ENCODE measurements around the gene FBXO27. TPM values are rescaled to one million over a fixed set of nuclear protein-coding genes. Genes with fewer than 3 reads are reported as not detected.

FBXO27 gene
- total RNA-seq, 2 experiments from 2014 or later, result 1.9 to 2.3 TPM

GRCh38 chr19:39046037-39046821 lies 13.9 kb upstream of the FBXO27 start:
- intact Hi-C loops (cut with micrococcal nuclease), result no loop called here
- CTCF ChIA-PET, result interaction anchor here (1.0 to 1.1 kb wide), 2 partner anchors 8 to 69 kb away, joined by 3 read pairs; no protein-coding TSS in a partner anchor
- Mint-ChIP-seq H3K4me1 (ENCODE audit: low read depth) (no peaks in the 10 kb centered on the region), H3K4me3 (no peak overlapping the region), H3K9me3 (no peaks in the 10 kb centered on the region), H3K27me3 (no peaks in the 10 kb centered on the region), H3K27ac (no peak overlapping the region), H3K36me3 (ENCODE audit: low read depth) (no peaks in the 10 kb centered on the region)
- ATAC-seq (peak; percentile 30), DNase-seq (no peak)
- POLR2A ChIA-PET, result interaction anchor here (1.1 kb wide), 1 partner anchor 69 kb away, joined by 3 read pairs; no protein-coding TSS in a partner anchor
- TF ChIP-seq CTCF (IDR thresholded peaks at IDR 0.05), result no peak

- intact Hi-C loops (cut with micrococcal nuclease), result no loop called here
- Mint-ChIP-seq H3K27ac (no peak overlapping the region), H3K27me3 (no peaks in the 10 kb centered on the region), H3K4me1 (ENCODE audit: low read depth) (no peaks in the 10 kb centered on the region), H3K9me3 (peaks cover 2% of the 10 kb centered on the region), H3K4me3 (no peak overlapping the region), H3K36me3 (ENCODE audit: low read depth) (no peaks in the 10 kb centered on the region)
- ChIA-PET CTCF (interaction anchor here (1.0 to 1.2 kb wide), 4 partner anchors 8 to 141 kb away, joined by 3 read pairs; no protein-coding TSS in a partner anchor), POLR2A (interaction anchor here (1.1 kb wide), 1 partner anchor 68 kb away, joined by 3 read pairs; no protein-coding TSS in a partner anchor)
- TF ChIP-seq CTCF (IDR thresholded peaks at IDR 0.05), result no peak
- DNase-seq, result no peak
- no peak for ATAC-seq
Observed at GRCh38 chr19:39045506-39045905, 13.2 kb upstream of the FBXO27 start.

- Mint-ChIP-seq H3K4me3 (no peak overlapping the region), H3K4me1 (ENCODE audit: low read depth) (no peaks in the 10 kb centered on the region), H3K9me3 (peaks cover 2% of the 10 kb centered on the region), H3K36me3 (ENCODE audit: low read depth) (no peaks in the 10 kb centered on the region), H3K27ac (no peak overlapping the region), H3K27me3 (peaks cover 6% of the 10 kb centered on the region)
- POLR2A ChIA-PET, result no interaction called here
- peak; percentile 21 for DNase-seq
- intact Hi-C loops (cut with micrococcal nuclease), result no loop called here
- ATAC-seq, result peak; percentile 34
- no peak for TF ChIP-seq CTCF (IDR thresholded peaks at IDR 0.05)
- CTCF ChIA-PET, result interaction anchor here (0.9 to 2.1 kb wide), 3 partner anchors 8 to 76 kb away, joined by 3 to 10 read pairs (median 3); no protein-coding TSS in a partner anchor
Observed at GRCh38 chr19:39038098-39038497, 5.7 kb upstream of the FBXO27 start.

GRCh38 chr19:39037194-39037593 lies 4.8 kb upstream of the FBXO27 start:
- ATAC-seq (no peak), DNase-seq (no peak)
- no peaks in the 10 kb centered on the region for H3K36me3 Mint-ChIP-seq (ENCODE audit: low read depth)
- no peak for TF ChIP-seq CTCF (IDR thresholded peaks at IDR 0.05)
- H3K27ac Mint-ChIP-seq, result no peak overlapping the region
- peaks cover 2% of the 10 kb centered on the region for H3K9me3 Mint-ChIP-seq
- POLR2A ChIA-PET, result no interaction called here
- H3K4me3 Mint-ChIP-seq, result no peak overlapping the region
- CTCF ChIA-PET, result interaction anchor here (0.9 to 2.1 kb wide), 4 partner anchors 9 to 75 kb away, joined by 3 to 10 read pairs (median 4); no protein-coding TSS in a partner anchor
- intact Hi-C loops (cut with micrococcal nuclease), result no loop called here
- peaks cover 6% of the 10 kb centered on the region for H3K4me1 Mint-ChIP-seq (ENCODE audit: low read depth)
- peaks cover 14% of the 10 kb centered on the region for H3K27me3 Mint-ChIP-seq

GRCh38 chr19:39036581-39036980 lies 4.2 kb upstream of the FBXO27 start:
- Mint-ChIP-seq H3K36me3 (ENCODE audit: low read depth) (no peaks in the 10 kb centered on the region), H3K27me3 (peaks cover 15% of the 10 kb centered on the region), H3K27ac (no peak overlapping the region), H3K4me1 (ENCODE audit: low read depth) (peaks cover 6% of the 10 kb centered on the region), H3K9me3 (peaks cover 2% of the 10 kb centered on the region), H3K4me3 (no peak overlapping the region)
- TF ChIP-seq CTCF (IDR thresholded peaks at IDR 0.05), result no peak
- POLR2A ChIA-PET, result no interaction called here
- no peak for DNase-seq
- intact Hi-C loops (cut with micrococcal nuclease), result no loop called here
- ATAC-seq, result no peak
- CTCF ChIA-PET, result interaction anchor here (1.1 to 2.1 kb wide), 2 partner anchors 15 to 73 kb away, joined by 4 to 10 read pairs; no protein-coding TSS in a partner anchor
